G401.6 (cell line): ENCODE data around the gene STIMATE.

Experiments used
- FAIRE-seq: peaks from 2 replicates; lab custom pipeline; 2012; peaks lifted over from hg19 to GRCh38; lab: Jason Lieb, UNC

STIMATE gene

GRCh38 chr3:52897130-52898122, at the start of gene STIMATE:
STIMATE (minus strand) TSS chr3:52897548; CDS start chr3:52897450, 98 bp downstream.
- FAIRE-seq, result no peak

DNA sequence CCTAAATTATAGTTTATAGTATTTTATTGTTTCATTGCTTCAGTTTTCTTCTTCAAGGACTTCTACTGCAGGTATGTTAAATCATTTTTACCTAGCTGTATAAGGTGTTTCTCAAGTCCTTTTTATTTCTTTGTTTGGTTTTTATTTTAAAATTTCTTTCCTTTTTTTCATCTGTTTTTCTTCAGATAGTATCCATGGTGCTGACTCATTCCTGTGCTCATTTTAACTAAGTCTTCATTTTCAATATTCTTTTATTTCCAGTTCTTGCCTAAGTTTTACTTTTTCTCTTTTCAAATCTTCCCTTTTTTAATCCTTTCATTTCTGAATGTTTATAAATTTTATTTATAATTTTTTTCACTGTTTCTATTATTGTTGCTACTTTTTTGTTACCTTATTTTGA, 42.3 kb upstream of the STIMATE start:
- FAIRE-seq, result no peak

- peak; percentile 86 for FAIRE-seq
Measured at GRCh38 chr3:52934630-52935530, 37.5 kb upstream of the STIMATE start.

DNA sequence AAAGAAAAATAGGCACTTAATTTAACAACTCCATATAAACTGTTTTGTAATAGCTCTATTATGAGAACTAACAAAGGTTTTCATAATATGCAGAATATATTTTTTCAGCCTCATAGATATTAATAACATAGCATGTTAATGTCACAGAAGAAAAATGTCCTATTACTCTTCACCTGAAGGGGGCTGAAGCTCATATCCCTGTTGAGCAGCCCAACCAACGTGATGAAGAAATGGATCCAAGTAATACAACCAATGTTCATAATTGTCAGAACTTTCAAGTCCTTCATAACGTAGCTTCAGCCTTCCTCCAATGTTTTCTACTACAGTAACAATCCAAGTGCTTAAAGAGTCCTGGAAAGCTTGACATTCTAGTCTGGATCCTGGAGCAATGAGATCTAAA, 34.5 kb upstream of the STIMATE start:
- FAIRE-seq, result no peak

DNA sequence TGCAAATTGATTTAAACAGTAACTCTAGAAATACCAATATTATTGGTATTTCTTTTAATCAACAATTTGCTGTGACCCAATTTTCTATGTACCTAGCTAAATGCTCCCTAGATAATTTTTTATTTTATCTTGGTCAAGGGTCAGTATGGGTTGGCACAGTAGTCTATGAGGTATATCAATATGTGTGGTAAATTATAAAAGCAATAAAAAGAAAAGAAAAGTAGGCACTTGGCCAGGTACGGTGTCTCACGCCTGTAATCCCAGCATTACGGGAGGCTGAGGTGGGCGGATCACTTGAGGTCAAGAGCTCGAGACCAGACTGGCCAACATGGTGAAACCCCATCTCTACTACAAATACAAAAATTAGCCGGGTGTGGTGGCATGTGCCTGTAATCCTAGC, 34.0 kb upstream of the STIMATE start:
- FAIRE-seq, result no peak

- no peak for FAIRE-seq
Measured at GRCh38 chr3:52930748-52931147, 33.4 kb upstream of the STIMATE start.

- FAIRE-seq, result no peak
Measured at GRCh38 chr3:52926554-52926953, 29.2 kb upstream of the STIMATE start.

- peak; percentile 25 for FAIRE-seq
Measured at GRCh38 chr3:52925405-52926313, 28.3 kb upstream of the STIMATE start.

DNA sequence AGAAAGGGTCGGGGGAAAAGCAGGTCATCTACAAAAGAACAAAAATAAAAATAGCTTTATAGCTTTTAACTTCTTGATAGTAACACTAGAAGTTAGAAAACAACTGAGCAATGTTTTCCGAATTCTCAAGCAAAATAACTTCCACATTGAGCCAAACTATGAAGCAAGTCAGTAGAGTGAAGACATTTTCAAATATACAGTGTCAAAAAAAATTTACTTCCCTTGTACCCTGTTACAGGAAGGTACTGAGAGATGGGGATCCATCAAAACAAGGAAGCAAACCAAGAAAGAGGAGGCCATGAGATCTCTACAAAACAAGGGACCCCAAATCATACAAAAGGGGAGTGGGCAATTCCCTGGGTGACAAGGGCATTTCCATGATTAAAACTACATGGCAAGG, 26.6 kb upstream of the STIMATE start:
- no peak for FAIRE-seq

GRCh38 chr3:52920841-52921240, 23.5 kb upstream of the STIMATE start:
- no peak for FAIRE-seq

- no peak for FAIRE-seq
Measured at GRCh38 chr3:52917044-52917443, 19.7 kb upstream of the STIMATE start.

- FAIRE-seq, result no peak
Measured at GRCh38 chr3:52915294-52915693, 17.9 kb upstream of the STIMATE start.

GRCh38 chr3:52912885-52913731, 15.8 kb upstream of the STIMATE start:
- FAIRE-seq, result no peak

DNA sequence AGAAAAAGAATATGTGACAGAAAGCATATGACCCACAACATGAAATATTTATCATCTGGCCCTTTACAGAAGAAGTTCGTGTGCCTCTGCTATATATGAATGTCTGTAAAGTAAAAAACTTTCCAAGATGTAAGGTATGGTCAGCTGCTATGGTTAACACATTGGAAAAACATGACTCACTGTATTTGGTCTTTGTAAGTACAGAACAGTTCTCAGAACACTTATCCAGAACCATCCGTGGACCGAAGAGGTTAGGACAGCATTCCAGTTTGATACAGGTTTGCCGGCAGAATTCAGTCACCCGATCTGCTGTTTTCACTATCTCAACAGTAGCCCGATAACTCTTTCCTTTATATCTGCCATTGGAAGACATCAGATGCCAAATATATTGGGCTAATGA, 13.5 kb upstream of the STIMATE start:
- FAIRE-seq, result no peak

- no peak for FAIRE-seq
Measured at GRCh38 chr3:52907497-52907896, 10.1 kb upstream of the STIMATE start.

DNA sequence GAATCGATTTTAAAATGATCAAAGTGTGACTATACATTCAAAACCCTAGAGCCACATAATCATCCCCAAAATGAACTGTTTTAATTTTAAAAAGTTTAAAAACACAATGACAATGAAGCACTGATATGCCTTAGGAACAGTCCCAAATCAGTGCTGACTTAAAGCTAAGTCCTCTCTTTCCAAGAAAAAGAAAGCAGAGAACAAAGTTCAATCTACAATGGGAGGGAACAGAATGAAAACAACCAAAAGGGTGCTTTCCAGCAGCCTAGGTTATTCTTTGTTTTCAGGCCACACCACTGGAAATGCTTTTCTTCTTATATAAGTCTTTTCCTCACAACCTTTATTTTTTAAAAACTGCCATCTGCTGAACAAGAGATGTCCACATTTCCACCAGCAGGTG, 7.2 kb upstream of the STIMATE start:
- FAIRE-seq, result no peak

- FAIRE-seq, result no peak
Measured at GRCh38 chr3:52904000-52904399, 6.7 kb upstream of the STIMATE start.

DNA sequence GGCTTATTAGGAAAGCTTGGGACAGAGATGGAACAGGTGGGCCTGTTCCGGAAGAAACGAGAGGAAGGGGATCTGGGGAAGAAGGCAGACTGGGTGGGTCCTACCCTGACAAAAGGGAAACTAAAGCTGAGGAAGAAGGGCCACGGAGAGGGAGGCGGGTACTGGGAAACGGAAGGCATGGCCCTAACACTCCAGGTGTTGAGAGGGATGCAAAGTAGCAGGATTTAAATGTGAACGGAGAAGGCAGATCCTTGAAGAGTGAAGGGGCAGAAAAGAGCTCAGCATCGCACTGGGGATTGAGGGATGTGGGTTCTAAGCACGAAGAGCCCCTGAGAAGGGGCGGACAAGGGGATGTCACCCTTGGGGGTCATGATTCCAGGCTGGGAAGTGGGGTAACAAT, 735 bp downstream of the STIMATE start:
- no peak for FAIRE-seq

DNA sequence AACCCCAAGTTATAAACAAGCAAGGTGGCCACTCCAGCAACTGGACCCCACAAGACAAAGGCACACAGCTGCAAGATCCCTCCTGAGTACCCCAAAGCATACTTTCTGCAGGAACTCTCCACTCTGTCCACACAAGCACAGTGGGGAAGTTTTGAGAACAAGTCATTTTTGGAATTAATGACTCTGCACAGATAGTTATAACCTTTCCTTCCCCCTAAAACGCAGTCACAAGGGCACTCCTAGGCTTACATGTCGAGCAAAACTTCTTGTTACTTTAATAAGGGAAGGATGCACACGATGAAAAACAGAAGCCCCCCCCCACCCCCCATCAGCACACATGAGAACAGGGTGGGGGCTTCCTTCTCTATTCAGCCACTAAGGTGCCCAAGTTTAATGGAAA, 1.2 kb downstream of the STIMATE start:
- no peak for FAIRE-seq

DNA sequence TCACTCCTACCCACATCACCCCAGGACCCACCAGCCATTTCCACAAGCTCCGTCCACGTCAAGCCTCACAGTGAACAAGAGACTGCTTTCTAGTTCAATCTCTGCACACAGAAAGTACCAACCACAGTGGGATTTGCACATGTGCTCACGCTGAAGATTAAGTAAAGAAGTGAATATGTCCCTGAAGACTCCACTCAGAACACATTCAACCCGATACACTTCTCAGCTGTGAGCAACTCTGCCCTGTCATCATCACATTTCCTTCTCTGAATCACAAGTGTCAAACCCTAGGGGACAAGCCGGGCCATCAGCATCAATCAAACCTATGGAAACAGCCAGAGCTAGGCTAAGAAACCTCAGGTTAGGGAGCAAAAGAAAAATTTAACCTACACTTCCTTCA, 1.9 kb downstream of the STIMATE start:
- FAIRE-seq, result no peak

DNA sequence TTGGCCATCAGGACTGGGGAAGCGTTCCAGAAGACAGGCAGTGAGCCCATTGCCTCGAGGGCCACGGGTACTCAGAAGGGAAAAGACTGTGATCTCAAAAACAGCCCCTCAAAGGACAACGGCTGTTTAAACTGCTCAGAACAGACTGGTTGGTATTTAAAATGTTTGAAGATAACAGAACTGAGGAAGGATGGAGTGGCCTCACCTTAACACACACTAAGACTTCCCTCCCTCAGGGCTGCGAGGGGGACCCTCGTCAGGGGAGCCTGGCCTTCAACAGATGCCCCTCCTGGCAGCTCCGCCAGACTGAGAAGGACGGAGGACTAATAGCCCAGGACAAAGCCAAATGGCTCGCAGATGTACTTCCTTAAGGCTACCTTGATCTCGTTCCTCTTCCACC, 2.6 kb downstream of the STIMATE start:
- FAIRE-seq, result no peak
